ENCODE measurements around the gene SPRY4. TPM values are rescaled to one million over a fixed set of nuclear protein-coding genes. Genes with fewer than 3 reads are reported as not detected.

SPRY4 gene, protein sequence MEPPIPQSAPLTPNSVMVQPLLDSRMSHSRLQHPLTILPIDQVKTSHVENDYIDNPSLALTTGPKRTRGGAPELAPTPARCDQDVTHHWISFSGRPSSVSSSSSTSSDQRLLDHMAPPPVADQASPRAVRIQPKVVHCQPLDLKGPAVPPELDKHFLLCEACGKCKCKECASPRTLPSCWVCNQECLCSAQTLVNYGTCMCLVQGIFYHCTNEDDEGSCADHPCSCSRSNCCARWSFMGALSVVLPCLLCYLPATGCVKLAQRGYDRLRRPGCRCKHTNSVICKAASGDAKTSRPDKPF
- total RNA-seq = 11.3 TPM in 2 replicates

DNA sequence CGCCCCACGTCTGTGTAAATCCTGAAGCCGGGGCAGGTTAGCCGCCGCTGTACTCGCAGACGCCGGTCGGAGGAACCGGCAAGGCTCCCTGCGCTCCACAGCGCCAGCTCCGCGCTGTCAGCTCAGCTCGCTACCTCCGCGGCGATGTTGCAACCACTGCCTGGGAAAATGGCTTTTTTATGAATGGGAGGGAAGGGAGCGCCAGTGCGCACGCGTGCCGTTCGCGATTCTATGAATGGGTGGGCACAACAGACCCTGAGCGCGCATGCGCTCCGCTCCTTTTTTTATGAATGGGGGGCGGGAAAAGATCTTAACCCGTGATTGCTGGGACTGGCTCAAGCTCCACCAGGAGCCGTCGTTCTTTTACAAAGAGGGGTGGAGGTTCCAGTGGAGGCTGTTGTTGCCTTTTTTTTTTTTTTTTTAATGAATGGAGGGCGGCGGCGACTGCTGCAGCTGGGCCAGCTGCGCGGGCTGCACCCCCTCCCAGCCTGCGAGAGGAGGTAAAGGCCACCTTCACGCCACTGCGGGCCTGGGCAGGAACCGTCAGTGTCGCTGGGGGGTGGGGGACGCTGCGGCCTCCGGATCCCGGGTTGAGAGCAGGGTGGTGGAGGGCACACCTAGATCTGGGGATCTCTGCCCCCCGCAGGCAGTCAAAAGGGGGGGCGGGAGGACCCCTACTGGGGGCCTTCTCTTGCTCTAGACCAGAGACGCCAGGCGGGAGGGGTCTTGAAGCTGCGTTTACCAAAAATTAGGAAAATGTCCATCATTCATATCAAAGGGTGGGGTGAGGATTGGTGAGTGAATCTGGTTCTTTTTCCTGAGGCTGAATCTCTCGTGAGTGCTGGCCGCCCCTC, at the start of gene SPRY4:
Gene SPRY4 (minus strand): TSS at position 151 of the 854 bp plus-strand sequence. CDS start 9,913 bp downstream, outside the sequence.

Other genes with a start within 250 kb of the SPRY4 start
- gene NDFIP1, start 216.2 kb downstream of the SPRY4 start, total RNA-seq = 76.9 and 125 TPM in 2 replicates